Measurements from ENCODE around the gene SSBP2.

SSBP2 gene

DNA sequence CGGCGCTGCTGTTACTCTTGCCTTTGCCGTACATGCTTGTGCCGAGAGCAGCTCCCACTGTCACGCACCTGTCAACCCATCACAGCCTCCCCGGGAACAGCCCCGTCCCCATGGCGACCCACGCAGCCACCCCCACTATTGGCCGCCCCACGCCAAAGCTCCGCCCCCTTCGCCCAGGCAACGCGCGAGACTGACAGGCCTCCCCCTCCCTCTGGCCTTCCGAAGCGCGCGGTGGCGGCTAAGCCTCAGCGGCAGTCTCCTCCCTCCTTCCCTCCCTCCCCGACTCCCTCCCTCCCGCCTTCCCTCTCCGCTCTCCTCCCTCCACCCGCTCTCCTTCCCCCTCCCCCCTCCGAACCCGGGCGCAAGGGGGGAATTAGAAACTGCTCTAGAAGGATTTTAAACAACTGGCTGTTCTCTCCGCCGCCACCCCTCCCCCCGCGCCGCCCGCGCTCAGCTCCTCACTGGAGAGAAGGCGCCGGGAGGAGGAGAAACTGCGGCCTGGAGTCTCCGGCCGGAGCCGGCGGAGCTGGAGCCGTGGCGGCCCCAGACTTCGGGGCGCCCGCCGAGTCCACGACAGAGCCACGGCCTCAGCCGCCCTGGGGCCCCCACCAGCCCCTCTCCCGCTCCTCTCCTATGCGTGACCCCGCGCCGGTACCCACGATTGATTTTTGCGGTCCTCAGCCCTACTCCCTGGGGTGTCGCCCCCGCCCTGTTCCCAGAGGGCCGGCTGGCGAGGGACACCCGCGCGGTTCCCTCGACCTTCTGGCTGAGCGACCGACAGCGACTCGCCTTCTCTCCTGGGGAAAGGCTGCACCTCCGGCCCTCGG, at the start of gene SSBP2:
Gene SSBP2, minus strand, starts transcription at position 89 of the 827 bp plus-strand sequence. Its CDS starts 55 bp downstream, at position 34.
- peak; percentile 98 to 99 for DNase-seq (ENCODE audit: low read depth in 2 of 2)

DNA sequence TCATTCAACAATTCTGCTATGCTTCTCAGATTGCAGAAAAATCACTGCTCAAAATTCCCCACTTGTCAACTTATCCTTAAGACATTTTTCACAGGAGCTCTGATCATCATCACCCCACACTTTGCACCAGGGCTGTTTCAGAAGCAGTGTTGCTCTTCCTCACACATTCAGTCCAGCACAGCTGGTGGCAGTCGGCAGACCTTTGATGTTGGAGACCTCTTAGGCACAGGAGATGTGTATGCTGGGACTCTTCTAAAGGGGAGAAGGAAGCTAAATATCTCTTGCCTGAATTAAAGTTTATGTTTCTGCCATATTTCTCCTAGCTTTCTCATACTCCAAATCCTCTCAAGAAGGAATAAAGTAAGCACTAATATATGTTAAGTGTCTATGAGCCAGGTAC, 44.8 kb upstream of the SSBP2 start:
- no peak for DNase-seq (ENCODE audit: low read depth in 2 of 2)

DNA sequence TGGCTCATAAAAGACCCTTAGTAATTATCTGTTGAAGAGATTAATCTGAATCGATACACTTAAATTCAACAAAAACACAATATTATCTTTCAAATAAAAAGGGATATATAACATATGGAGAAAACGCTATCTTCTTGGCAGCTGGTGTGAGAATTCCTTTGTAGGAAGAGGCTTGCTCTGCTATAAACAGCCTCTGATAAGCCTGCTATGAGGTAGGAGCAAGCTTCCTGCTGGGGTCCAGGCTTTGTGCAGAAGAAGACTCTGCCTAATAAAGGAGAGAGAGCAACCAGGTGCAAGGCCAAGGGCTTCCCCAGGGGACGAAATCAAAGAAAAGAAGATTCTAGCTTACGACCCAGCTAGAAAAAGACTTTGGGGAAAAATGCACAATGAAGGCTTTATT, 43.3 kb upstream of the SSBP2 start:
- DNase-seq (ENCODE audit: low read depth in 2 of 2): no peak

DNA sequence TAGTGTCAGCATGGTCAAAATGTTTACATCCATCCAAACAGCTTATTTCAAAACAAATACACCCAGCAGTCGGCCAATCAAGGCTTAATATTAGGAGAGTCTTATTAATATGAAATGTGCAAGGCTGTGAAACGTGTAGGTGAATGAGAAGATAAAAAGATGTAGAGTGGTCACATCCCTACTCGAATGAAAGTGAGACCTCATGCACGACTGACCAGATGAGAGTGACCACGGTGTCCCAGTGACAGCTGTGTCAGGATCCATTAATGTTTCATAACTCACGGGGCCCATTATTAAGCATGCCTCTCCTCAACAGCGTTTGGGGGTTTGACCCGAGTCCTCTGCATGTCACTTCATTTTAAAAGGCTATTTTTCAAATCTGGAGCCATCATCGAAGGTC, 39.4 kb upstream of the SSBP2 start:
- DNase-seq (ENCODE audit: low read depth in 2 of 2): no peak

DNA sequence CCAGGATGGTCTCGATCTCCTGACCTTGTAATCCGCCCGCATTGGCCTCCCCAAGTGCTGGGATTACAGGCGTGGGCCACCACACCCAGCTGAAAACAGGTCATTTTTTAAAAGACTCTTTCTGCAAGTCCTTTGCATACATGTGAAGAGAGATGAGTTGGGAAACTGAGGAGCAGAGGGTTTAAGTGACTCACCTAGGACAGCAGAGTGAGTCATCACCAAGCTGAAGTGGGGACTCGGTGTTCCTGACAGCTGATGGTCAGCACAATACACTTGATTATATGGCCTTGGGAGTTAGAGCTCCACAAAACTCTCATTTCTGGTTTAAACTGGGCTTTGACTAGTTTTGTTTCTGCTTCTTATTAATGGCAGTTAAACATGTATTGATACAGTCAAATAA, 38.1 kb upstream of the SSBP2 start:
- DNase-seq (ENCODE audit: low read depth in 2 of 2): no peak

DNA sequence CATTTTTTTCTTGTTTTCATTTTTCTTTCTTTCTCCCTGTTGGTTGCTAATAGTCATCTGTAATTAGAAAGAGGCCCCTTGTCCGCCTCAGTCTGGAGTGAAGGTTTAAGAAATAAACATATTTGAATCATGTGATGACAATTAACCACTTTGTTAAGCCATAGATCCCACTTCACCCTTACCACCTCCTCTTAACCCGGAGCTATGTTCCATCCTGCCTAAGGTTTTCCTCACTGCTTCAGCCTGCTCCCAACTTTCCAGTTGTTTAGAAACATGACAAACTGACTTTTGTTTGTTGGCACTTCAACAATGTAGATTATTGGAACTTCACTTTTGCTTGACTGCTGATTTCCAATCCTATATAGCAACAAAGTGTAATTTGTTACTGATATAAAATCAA, 37.4 kb upstream of the SSBP2 start:
- DNase-seq (ENCODE audit: low read depth in 2 of 2): no peak

DNA sequence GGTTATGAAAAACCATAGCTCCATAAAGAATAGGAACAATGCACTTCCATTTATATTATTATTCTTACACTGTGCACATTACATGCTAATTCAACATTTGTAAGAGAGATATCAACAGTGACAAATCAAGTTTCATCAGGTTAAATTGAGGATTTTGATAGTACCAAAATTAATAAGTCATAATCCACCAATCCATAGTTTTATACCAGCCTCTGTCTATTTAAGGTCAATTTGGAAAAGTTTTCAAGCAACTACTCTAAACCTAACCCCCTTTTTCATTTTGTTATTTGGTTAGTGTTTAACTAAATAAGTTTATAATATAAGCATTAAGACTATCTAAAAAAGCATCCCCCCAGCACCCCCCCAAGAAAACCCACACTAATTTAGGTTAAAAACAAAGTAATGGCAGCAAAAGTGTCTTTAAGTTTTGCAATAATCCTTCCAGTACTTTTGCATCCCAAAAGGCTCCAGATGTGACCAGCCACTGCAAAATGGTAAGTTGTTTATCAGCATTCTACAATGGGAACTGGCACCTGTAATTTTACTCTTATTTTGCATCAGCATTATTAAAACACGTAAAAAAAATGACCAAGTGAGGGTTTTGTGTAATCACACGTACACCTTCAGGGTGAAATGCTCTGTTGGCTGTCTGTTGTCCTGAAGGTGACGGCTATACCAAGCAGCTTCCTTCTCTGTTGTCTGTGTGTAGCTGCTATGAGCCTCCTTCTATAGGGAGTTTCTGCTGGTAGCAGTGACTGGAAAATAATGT, 36.8 kb upstream of the SSBP2 start:
- DNase-seq (ENCODE audit: low read depth in 2 of 2): no peak

DNA sequence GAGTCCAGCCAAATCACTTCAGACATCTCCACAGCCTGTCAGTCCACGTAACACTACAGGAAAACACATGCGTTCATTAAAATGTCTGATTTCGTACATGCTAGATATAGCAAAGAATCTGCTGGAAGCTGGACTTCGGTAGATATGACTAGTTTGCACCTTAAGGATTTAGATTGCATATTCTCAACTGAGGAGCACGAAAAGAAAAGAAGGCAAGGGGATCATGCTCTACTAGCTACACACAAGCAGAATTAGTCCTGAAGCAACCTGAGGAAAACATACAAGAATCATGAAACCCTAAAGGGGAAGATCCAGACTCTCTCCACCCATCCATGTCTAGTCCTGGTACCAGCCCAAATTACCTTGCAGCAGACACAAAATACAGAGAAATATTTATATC, 36.1 kb upstream of the SSBP2 start:
- no peak for DNase-seq (ENCODE audit: low read depth in 2 of 2)

DNA sequence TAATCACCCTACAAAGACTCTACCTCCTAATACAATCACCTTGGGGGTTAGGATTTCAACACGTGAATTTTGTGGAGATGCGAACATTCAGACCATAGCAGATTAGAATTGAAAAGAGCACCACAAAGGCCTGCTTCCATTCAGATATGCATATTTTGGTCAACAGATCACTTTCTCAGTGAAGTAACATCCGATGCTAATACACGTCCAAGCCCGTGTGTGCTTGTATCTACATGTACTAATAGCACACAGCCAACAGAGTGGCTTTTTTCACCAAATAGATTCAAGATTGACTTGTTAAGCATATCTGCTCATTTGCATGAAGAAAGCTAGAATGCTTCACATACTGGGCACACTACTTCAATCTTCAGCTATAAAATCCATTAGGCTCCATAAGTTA, 35.6 kb upstream of the SSBP2 start:
- DNase-seq (ENCODE audit: low read depth in 2 of 2): no peak

DNA sequence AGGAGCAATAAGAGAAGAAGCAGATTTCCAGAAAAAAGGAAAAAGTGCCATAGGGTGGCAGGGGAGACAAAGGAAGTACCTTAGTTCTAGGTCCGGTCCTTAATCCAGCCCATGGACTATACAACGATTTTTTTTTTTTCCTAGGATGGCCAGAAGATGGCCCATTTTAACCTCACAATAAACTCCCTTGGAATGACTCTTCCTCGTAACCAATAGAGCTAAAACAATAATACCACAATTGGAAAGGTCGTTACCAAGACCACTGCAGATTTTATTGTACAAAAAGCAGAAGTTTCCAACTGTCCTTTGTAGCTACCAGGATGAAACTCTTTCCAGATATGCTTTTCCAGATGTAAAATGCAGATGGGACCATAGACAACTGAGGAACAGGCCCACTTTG, 34.4 kb upstream of the SSBP2 start:
- no peak for DNase-seq (ENCODE audit: low read depth in 2 of 2)

DNA sequence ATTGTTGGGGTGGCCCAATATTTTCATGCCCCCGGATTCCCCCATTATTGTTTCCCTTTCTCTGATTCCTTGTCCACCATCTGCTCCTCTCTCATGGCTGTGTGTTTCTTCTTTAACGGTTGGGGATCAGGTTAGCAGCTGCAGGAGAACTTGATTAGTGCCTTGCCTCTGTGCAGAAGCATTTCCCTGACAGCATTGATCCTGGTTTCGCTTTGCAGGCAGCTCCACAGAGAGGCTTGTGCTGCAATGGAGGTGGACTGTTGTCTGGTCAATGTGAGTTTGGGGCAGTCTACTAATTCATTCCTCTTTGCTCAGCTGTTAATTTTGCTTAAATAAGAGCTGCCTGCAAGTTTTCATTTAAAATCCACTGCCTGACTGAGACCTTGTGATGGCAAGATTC, 32.5 kb upstream of the SSBP2 start:
- DNase-seq (ENCODE audit: low read depth in 2 of 2): no peak

DNA sequence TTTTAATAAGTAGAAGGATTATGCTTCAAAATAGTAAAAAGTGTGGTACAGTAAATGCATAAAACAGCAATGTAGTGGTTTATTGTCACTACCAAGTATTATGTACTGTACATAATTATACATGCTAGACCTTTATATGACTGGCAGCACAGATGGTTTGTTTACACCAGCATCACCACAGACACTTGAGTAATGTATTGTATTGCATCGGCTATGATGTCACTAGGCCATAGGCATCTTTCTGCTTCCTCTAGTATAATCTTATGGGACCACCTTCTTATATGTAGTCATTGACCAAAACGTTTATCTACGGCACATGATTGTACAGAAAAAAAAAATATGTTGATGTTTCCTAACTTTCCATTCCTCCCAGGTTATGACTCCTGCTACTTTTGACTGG, 31.9 kb upstream of the SSBP2 start:
- DNase-seq (ENCODE audit: low read depth in 2 of 2): no peak

DNA sequence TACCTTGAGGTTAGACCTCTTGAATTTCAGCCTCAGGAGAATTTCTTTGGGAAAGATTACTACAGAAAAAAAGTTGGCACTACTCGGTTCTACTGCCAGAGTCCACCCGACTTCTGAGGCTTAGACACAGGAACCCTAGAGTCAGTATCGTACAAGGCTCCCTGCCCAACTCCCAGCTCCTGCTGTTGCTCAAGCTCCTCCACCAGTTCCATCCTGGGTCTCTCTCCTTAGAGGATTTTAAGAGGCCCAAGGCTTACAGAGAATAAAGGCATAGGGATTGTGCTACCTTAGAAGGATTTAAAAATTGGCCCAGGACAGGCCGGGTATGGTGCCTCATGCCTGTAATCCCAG, 29.0 kb upstream of the SSBP2 start:
- DNase-seq (ENCODE audit: low read depth in 2 of 2): no peak

DNA sequence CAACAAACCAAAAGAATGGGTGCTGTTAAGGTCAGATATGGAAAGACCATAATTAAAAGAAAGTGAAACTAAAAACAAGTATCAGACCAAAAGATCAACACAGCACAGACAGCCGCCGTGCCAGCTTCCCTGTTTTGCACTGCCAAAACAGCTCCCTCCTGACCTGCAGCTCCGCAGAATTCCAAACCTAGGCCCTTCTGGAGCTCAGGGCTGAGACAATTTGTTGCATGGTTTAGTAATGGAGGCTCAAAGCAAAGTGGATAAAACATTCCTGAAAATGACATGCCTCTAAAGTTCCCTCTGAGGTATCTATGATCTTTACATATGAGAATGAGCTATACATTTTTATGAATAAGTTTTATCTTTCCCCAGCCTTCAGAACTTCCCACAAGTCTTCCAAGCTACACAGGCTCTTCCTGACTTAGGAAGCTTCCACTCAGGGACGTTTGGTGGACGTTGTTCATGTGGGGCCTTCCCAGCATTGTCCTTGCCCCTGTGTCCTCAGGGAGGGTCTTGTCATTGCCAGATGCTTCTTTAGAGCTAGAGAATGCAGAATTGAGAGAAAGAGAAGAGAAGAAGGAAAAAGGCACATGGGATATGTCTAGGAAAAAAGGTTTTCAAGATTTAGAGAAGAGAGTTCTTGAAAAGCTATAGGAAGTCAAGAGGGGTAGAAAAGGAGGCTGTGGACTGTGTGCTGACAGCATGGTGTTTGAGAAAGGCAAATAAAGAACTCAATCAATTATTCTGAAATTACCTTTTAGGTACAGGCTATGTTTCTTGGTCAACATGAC, 28.4 kb upstream of the SSBP2 start:
- peak in 1 of 2 donors; percentile 8 for DNase-seq (ENCODE audit: low read depth in 2 of 2)

DNA sequence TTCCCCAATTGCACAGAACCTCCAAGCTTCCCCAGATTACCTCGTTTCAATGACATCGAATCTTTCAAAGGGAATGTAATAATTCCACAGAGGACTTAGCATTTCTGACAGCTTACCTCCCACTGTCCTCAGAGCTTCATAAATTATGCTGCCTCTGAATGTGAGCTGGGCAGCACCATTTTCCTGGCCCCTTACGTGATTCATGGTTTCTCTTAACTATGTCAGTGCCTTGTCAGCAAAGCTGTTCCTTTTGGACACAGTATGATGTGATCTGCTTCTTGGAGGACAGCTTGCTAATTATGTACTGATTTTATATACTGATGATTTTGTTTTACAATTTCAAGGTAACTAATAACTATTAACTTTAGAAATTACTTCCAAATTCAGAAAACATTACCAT, 27.7 kb upstream of the SSBP2 start:
- no peak for DNase-seq (ENCODE audit: low read depth in 2 of 2)

DNA sequence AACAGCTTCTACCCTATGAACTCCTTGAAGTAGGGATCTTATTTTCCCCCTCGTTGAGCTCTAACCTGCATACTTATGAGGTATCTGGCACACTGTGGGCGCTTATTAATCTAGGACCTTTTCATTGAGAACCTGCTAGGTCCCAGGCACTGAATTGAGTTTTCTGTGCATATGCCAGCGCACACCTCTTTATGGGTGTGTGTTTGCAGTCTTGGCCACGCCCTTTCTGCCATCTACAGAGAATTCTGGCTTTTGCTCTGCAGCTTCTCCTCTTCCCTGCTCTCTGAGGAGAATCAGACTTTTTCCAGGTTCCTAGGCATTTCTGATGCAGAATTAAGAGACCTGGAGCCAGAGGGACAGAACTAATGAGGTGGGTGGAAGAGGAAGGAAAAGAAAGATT, 25.4 kb upstream of the SSBP2 start:
- no peak for DNase-seq (ENCODE audit: low read depth in 2 of 2)

DNA sequence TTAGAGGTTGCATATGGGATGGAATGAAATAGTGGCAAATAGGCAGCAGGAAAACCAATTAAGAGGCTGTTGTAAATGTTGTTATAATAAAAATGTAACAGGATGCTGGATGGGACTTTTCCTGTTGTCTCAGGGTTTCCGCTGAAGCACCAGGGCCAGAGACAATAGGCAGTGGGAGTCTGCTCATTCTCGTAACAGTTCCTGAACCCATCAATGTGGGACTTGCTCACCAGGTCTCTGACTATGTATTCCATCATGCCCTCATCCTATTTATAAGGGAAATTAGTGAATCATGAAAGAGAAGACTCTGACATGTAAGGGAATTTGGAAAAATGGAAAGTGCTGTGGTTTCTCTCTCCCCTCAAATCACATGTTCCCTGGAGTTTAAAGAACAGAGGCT, 23.5 kb upstream of the SSBP2 start:
- no peak for DNase-seq (ENCODE audit: low read depth in 2 of 2)

DNA sequence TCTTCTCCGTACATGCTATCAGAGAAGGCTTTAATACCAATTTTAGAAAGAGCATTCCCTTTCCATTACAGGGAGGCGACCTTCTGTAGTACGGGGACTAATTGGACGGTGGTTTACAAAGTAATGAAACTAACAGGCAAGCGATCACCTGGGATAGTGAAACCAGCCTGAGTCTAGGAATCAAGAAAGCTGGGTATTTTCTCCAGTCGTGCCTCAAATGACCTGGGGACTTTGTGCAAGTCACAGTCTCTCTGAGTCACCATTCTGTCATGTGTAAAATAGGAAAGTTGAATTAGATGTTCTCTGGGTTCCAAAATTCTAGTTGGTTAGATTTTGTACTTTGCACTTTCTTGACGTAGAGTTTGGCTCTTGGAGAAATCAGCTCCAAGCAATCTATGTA, 22.7 kb upstream of the SSBP2 start:
- DNase-seq (ENCODE audit: low read depth in 2 of 2): no peak

DNA sequence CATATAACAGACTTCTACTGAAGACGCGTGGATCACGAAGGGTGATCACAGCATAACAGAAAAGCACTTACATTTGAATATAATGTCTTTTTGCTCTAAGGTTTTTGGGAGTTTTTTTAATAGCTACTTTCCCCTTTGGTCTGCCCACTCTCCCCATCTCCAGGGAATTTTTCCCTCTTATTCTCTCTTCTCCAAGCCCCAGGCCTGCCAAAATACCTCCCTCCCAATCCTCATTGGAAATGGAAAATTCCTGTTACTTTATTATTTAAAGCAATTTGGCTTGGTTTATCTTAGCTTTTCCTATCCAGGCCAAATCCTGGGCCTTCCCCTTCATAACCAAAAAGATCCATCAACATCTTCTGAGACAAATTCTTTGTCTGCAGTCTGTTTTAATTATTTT, 22.3 kb upstream of the SSBP2 start:
- no peak for DNase-seq (ENCODE audit: low read depth in 2 of 2)

DNA sequence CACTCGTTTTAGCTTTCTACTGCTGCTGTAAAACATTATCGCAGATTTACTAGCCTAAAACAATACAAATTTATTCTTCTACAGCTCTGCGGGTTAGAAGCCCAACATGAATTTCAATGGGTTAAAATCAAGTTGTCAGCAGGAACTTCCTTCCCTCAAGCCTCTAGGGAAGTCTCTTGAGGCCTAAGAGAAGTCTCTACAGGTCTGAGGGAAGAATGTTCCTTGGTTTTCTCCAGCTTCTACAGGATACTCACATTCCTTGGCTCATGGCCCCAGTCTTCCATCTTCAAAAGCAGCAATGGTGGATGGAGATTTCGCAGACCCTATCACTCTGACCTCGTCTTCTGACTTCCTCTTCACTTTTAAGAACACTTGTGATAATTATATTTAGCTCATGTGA, 21.6 kb upstream of the SSBP2 start:
- DNase-seq (ENCODE audit: low read depth in 2 of 2): no peak

DNA sequence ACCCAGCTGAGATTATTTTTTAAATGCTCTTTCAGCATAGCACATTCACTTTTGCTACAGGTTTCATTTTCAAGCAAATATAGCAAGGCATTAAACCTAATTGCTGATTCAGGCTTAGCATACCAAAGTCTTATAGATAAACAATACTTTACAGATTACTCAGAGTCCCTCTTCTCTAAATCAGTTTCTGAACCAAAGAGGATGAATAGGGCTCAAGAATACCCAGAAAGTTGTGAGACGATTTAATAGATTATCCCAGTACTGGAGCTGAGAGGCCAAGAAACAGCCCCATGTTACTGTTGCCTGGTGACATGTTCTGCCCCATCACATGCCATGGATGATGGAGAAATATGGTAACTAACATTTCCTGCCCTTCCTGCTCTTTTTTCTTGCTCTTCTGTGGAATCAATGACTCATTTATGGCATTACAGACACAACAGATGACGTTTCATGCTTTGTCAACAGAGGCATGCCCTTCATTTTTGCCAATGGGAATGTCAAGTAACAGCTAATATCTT, 18.1 kb upstream of the SSBP2 start:
- no peak for DNase-seq (ENCODE audit: low read depth in 2 of 2)

DNA sequence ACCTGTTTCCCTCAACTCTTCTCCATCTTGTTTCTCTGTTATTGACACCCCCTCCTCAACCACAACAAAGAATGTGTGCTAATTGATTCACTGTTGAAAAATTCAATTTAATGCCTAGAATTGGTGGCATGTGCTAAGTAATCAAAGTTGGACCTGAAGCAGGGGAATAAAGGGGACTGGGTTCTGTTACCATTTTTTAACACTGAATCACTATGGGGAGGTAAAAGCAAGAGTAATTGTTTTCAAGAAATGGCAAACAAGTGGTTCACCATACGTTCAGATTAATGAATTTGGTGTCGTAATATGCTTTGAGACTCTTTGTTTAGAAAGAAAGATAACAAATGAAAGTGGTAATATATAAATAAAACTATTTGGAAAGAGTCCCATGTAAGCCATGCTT, 17.0 kb upstream of the SSBP2 start:
- DNase-seq (ENCODE audit: low read depth in 2 of 2): no peak

All from stimulated activated CD8-positive, alpha-beta memory T cell treated with anti-CD3 and anti-CD28 coated beads, Interleukin-2, amount 100 ng/mL, for 1 hour (primary cell).